NCI-H345 treated with DMSO at 0.1 percent for 48 hours (cell line): Measurements from ENCODE around the gene PRKCB.
A peak's percentile ranks its signal among the peaks of the same experiment; 100 is the strongest.
"Not testable (repeated sequence)": the region's sequence is repeated elsewhere in the genome, so short reads cannot be mapped to it uniquely, and the experiment has no call there.

Experiments
- DNase-seq: peaks from one replicate; lab custom pipeline; 2025; ENCODE audit not compliant: unreplicated experiment; lab: John Stamatoyannopoulos, UW

The PRKCB gene

DNA sequence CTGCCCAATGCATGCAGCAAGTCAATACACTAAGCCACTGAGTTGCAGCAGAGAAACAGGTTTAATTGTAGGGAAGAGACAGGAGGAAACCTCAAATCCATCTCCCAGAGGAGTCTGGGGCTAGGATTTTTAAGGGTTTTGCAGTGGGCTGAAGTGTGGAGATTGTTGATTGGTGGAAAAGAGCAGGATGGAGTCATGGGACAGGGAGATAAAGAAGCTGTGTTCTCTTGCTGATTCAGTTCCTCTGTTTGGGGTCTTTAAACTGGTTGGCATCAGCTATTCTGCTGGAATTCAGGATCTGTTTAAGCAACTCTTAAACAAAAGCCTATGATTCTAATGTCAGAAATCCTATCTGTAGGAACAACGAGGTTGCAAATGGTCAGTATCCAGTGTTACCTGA, 239.5 kb downstream of the PRKCB start:
- no peak for DNase-seq

DNA sequence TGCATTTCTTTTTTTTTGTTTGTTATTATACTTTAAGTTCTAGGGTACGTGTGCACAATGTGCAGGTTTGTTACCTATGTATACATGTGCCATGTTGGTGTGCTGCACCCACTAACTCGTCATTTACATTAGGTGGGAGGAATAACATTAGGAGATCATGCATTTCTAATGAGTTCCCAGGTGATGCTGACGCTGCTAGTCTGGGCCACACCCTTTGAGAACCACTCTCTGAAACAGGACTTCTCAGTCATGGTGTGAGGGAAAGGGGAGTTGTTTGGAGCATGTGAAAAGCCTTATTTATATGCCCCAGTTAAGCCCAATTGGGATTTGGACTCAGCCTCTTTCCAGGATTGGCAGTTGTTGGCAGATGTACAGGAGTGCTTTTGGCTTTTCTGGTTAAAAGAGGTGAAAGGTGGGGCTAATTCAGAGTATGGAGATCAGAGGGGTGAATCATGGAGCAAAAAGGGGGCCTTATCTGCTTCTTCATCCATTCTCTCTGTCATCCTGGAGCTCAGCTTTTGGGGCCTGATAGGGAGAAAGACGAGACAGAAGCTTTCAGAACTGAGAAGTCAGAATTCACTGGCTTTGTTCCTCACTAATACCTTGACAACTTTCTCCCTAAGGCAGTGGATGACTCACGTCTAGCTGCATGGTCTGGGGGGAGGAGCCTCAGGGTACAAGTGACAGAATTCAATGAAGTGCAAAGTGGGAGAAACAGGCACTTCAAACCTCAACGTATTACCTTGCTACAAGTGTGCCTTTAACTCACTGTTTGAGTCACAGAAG, 240.3 kb downstream of the PRKCB start:
- DNase-seq, result no peak

DNA sequence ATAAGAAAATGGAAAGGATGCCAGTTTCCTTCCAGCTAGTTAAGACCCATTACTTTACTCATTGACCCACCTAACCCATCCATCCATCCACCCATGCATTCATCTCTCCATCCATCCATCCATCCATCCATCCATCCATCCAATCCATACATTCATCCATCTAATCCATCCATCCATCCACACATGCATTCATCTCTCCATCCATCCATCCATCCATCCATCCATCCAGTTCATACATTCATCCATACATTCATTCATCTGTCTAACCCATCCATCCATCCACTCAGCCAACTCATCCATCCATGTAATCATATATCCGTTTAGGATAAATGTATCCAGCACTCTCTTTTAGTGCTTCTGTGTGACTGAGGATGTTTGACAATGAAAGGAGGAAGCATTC, 241.5 kb downstream of the PRKCB start:
- DNase-seq, result no peak

DNA sequence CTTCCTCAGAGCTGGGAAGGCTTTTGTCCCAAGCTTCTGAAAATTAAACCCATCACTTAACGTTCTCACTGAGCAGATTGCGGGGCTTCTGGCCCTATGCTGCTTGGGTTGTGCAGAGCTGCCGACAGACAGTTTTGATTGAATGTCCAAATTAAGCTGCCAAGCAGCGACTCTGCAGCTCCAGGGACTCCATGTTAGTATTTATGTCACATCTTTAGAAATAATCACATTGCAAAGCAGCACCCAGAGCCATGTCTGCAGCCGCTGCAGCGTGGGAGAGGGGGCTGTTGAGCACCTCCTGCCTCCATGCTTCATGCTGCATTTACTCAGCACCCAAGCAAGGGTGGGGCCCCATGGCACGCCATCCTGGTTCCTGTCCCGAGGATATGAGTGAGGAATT, 242.2 kb downstream of the PRKCB start:
- DNase-seq, result no peak

DNA sequence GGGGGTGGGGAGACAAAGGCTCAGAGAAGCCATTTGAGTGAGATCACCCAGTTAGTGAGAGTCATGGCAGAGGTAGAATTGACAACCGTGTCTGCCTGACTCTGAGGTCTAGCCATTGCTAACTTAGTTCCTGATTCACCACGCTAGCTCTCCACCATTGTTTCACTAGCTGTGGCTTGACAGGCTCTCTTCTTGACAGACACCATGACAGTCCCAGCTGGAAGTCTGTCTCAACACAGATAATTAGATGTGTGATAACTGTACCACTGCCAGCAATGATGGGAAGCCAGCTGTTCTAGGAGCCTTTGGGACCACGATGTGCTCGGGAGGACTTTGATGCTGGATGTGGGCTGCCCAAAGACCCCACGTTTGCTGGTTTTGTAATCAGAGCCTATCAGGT, 249.9 kb downstream of the PRKCB start:
- DNase-seq, result no peak

DNA sequence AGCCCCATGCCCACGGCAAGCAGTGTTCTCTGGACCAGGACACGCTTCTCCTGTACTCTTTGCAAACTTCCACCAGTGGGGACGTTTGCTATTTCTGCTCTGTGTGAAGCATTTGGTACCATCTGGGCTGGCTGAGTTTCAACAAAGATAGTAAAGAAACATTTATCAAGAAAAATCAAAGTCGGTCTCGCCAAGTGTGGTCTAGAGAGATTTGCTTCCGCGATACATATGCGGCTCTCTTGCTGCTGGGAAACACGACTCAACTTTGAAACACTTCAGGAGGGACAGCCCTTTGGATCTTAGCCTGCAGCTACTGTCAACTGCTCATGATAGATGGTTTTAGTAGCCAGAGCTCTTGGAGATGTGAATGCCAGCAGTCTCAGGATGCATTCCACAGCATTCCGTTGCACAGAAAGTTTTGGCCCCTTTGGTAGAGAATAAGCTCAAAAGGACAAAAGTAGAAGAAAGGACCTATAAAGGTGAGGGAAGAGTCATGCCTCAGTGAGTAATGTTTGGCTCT, 252.2 kb downstream of the PRKCB start:
- DNase-seq, result no peak

DNA sequence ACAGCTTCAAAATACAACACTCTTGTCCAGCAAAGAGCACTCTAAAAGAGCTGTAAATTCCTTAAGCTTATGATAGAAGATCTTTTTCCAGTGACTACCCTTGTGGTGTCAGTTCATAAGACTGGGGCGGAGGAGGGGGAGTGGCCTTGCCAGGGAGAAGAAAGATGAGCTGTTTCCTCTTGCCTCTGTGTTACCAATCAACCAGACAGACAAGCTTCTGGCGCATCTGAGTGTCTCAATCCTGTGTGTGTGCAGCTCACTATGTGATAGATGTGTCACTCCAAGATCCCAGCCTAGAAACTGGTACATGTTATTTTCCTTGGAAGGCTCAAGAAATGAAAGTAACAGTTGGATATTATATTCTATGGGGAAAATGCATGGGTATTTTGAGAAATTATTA, 253.0 kb downstream of the PRKCB start:
- DNase-seq, result no peak

DNA sequence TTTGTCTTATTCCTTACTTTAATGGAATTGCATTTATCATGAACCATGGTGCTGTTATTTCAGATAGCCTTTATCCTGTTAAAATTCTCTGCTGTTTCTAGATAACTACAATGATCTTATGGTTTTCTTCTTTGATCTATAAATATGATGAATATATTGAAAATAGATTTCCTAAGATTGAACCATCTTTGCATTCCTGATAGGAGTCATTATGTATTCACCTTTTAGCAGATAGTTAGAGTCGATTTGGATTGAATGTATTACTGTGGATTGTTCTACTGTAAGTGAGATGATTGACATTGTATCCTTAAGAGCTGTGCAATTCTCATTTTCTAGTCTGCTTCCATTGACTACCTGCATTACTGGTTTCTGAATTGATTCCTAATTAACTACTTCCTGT, 255.3 kb downstream of the PRKCB start:
- no peak for DNase-seq

DNA sequence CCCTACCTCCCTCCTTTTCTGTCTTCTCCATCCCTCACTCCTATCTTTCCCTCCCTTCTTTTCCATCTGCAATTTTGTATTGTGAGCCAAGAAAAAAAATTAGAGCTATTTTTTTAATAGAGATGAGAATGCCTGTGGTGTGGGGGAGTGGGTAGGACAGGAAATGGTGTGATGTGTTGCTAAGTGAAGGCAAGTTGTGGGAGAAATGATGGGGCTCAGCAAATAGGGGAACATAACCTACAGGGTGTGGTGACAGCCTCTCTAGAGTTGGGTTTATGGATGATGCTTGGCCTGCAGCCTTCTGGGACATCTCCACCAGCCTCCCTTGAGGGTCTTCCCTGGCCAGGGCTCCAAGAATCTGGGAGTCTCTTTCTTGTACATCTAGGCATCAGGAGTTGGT, 257.3 kb downstream of the PRKCB start:
- DNase-seq, result no peak

DNA sequence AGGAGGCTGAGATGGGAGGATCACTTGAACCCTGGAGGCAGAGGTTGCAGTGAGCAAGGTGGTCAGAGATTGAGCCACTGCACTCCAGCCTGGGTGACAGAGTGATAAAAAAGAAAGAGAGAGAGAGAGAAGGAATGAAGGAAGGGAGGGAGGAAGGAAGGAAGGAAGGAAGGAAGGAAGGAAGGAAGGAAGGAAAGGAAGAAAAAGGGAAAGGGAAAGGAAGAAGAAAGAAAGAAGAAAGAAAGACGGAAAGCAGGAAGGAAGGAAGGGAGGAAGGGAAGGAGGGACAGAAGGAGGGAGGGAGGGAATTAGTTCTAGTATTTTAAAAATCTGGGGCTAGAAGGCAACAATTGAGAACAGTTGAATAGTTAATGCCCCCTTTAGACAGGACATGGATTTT, 258.9 kb downstream of the PRKCB start:
- no peak for DNase-seq

DNA sequence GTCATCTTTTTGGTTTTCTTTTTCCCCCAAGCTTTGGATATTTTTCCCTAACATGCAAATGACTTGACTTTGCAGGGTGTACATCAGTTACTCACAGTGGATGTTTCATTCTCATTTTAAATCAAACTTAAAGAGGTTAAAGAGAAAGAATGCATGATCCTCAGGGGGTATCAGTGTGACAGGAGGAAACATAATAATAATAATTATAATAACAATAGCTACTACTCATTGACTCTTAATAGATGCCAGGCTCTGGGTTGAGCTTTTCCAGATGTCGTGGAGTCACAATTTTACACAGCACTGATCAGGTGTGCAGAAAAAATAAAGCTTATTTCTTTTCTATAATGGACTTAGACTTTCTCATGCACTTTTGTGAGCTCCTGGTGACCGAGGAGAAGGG, 263.1 kb downstream of the PRKCB start:
- DNase-seq, result no peak

DNA sequence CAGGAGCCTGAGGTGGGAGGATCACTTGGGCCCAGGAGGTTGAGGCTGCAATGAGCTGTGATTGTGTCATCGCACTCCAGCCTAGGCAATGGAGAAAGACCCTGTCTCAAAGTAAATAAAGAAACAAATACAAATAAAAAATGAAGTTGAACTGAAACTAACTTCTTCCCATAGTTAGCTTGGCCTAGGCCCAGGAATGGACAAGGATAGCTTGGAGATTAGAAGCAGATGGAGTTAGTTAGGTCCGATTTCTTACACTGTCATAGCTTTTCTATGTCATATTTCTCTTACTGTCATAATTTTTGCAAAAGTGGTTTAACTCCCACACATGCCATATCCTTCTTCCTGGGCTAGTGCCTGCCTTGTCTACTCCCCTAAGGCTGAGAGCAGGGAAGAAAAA, 265.6 kb downstream of the PRKCB start:
- no peak for DNase-seq

DNA sequence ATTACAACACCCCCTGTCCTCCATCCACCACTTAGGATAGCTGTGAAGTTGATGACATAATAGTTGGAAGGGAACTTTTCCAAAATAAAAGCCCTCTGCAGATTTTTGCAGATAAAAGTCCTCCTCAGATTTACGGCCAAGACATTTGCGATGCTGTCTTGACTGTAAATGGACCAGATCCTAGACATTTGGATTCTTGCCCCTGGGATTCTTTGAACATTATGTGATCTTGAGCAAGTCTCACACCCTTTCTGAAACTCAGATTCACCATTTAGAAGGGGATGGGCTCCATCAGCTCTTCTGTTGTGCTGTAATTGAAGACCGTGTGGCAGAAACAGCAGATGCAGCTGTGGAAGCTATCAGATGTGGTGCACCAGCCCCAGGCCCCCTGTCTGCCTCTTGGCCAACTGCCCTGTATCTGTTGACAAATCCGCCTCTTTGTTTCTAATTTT, 266.5 kb downstream of the PRKCB start:
- peak; percentile 61 for DNase-seq

DNA sequence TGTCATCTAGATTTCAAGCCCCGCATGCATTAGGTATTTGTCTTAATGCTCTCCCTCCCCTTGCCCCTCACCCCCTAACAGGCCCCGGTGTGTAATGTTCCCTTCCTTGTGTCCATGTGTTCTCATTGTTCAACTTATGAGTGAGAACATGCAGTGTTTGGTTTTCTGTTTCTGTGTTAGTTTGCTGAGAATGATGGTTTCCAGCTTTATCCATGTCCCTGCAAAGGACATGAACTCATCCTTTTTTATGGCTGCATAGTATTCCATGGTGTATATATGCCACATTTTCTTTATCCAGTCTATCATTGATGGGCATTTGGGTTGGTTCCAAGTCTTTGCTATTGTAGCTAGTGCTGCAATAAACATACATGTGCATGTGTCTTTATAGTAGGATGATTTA, 269.7 kb downstream of the PRKCB start:
- not testable (repeated sequence) for DNase-seq

DNA sequence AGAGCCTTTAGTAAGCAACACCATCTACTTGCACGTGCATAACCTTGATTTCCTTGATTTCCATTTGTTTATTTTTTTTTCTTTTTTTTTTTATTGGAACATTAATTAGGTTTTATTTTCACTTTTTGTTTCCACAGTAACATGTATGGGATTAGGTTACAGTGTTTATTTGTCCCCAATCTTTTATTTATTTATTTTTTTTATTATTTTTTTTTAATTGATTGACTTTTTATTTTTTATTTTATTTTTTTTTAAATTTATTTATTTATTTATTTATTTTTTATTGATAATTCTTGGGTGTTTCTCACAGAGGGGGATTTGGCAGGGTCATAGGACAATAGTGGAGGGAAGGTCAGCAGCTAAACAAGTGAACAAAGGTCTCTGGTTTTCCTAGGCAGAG, 272.3 kb downstream of the PRKCB start:
- DNase-seq, result not testable (repeated sequence)

DNA sequence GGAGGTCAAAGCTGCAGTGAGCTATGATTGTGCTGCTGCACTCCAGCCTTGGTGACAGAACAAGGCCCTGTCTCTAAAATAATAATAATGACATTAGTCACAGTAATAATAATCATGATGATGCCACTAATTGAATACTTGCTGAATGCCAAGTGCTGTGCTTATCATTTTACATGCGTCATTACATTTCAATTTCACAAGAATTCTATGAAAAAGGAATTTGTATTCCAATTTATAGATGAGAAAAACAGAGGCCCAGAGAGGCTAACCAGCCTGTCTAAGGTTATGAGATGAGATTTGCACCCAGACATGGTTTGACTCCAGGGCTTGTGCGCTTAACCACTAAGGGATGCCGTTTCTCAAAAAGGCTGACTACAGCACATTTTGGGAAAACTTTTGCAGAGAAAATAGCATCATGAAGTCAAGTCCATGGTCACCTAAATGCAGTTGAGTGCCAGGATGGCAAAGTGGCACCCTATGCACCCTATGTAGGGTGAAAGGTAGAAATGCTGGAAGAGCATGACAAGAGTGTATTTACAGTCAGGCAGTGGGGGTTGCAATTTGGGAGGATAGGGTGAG, 276.0 kb downstream of the PRKCB start:
- DNase-seq, result no peak

DNA sequence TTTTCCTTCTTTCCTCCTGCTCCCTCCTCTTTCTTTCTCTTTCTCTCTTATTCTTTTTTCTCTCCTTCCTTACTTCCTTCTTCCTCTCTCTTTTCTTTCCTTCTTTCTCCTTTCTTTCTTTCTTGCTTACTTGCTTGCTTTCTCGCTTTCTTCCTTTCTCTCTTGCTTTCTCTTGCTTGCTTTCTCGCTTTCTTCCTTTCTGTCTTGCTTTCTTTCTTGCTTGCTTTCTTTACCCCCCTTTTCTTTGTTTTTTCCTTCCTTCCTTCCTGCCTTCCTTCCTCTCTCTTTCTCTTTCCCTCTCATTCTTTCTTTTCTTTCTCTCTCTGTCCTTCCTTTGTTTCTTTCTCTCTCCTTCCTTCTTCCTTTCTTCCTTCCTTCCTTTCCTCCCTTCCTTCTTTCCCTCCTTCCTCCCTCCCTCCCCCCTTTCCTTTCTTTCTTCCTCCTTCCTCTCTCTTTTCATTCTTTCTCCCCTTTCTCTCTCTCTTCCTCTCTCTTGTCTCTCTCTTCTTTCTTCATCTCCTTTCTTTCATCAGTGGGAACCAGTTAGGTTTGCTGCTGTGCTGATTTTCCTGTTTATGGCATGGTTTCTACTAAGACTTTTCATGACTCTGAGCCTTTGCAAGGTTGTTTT, 277.4 kb downstream of the PRKCB start:
- no peak for DNase-seq

DNA sequence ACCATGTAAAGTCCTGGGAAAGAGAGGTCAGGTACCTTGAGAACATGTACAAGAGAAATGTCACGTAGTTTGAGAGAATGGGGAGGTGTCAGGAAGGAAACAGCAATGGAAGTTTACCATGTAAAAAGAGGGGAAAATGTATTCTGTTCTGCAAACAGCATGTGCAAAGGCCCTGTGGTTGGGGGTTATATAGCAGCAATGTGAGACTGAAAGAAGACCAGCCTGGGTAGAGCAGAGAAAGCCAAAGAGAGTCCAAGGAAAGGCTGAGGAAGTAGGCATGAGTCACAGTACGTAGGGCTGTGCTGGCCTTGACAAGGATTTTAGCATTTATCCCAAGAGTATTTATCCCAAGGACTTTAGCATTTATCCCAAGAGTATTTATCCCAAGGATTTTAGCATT, 279.1 kb downstream of the PRKCB start:
- no peak for DNase-seq

DNA sequence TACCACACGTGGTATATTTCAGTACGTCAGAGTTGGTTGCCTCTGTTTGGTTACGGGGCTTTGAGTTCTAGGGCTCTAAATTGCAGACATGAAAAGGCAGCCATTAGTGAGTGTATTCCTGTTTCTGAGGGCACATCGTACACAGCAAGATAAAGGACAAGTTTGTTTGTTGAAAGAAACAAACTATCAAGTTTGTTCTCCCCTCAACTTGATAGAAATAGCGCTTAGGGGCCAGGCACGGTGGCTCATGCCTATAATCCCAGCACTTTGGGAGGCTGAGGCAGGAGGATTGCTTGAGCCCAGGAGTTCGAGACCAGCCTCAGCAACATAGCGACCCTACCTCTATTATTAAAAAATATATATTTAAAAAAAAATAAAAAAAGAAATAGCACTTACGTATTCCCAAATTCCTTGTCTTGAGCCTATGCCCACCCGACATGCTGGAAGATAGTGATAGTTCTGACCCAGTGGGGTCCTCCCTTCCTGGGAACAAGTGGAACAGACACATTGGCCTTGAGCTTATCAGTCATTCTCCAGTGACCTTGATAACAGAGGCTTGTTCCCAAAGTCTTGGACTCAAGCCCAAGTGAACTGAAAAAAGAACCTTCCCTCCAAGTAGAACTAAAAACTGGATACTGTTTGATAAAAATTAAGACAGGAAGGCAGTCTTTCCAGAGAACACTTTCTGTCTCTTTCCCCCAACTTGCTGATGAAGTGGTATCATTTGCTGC, 280.4 kb downstream of the PRKCB start:
- no peak for DNase-seq

DNA sequence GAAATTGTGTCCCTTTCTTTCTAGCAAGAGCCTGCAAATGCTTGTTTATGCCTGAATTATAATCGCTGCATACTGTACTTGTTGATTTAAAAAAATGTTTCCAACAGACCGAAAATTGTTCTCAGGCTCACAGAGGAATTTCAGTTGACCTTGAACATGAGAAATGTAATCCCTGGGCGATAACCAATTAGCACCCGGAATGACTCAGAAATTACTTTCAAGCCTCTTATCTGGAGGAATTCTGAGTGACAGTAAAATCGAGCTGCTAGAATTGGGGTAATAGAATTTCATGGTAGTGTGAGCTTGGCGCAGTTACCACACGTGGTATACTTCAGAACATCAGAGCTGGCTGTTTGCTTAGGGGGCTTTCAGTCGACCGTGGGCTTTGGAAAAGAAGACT, 281.2 kb downstream of the PRKCB start:
- DNase-seq, result no peak

DNA sequence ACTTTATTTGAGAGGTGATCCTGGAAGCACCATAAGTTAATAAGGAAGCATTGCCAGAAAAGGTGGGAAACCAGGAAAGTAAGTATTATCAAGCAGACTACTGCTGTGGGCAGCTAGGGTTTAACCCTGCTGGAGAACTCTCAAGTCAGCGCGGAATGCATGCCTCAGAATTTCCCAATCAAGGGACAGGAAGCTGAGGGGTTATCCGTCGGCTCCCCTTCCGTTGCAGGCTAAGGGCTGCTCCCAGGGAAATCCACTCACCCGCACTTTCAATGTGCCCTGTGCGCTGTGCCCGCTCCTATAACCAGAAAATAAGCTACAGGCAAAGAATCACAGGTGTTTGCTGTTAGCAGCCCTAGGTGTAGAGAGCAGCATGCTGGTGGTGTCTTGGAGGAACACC, 281.9 kb downstream of the PRKCB start:
- DNase-seq, result no peak
